GM20000 (cell line): Measurements from ENCODE around the gene MYL12B.

Source experiments
- DNase-seq: peaks from one replicate; pipeline ENCODE4 v3.0.0; 2012; ENCODE audit warnings: low spot score
- CTCF ChIP-seq: IDR thresholded peaks from 2 replicates; pipeline ENCODE4 v1.5.1; 2012; ENCODE audit warnings: mild to moderate bottlenecking, control low read depth; ENCODE audit errors: extremely low read depth, missing control alignments

Gene MYL12B

DNA sequence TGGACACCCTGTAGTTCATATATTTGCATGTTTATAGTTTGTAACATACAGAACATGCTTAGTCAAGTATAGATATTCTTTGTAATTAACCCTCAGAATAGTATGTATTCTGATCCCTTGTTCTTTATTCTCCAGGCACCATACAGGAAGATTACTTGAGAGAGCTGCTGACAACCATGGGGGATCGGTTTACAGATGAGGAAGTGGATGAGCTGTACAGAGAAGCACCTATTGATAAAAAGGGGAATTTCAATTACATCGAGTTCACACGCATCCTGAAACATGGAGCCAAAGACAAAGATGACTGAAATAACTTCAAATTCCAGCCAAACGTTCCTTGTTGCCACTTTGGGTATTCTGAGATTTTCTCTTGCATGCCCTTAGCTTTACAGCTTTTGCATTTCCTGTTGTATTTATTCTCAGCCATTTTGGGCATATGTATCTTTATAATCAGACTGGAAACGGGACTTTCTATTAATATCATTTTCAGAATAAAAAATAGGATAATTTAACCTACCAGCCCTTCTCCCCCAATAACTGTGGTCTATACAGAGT lies 6.2 kb upstream of the MYL12B start:
- DNase-seq: no peak
- TF ChIP-seq CTCF: no peak

GRCh38 chr18:3256693-3257626 lies 5.0 kb upstream of the MYL12B start:
- no peak for TF ChIP-seq CTCF
- DNase-seq: peak; percentile 44

GRCh38 chr18:3257627-3258120 lies 4.3 kb upstream of the MYL12B start:
- TF ChIP-seq CTCF: no peak
- no peak for DNase-seq

GRCh38 chr18:3260995-3261372 lies 949 bp upstream of the MYL12B start:
- no peak for TF ChIP-seq CTCF
- DNase-seq: no peak

DNA sequence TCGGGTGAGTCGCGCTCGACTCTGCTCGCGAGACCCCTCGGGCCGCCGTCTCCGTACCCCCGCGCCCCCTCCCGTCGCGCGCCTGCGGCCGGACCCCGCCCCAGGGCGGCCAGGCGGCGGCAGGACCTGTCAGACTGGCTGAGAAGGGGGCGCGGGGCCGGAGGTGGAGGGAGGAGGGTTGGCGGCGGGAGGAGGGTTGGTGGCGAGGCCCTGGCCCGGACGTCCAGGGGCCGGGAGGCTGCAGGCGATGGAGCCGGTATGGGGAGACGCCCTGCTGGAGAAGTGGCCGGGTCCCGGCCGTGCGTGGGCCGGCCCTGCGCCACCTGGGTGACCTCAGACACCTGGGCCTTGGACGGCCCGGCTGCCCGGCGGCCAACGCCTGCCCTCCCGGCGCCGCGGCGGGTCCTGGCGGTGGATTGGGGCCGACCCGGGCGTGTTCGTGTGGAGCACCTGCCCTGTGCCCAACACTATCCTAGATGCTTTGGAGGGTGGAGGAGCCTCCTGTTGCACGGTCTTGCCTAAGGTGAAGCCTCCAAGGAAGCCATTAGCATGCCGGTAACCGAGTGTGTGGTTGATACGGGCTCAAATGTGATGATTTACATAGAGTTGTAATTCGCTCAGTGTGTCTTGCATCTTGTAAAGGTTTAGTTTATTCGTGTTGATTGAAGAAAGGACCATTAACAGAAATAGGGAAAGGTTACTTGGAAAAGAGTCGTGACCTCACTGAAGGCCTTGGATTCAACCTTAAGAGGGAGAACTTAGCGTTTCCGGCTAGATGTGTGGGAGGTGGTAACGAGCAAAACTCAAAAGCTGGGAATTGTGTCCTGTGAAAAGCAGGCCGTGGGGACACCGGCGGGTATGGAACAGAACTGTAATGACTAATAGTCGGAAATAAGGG lies 550 bp downstream of the MYL12B start:
- DNase-seq: no peak
- TF ChIP-seq CTCF: no peak

DNA sequence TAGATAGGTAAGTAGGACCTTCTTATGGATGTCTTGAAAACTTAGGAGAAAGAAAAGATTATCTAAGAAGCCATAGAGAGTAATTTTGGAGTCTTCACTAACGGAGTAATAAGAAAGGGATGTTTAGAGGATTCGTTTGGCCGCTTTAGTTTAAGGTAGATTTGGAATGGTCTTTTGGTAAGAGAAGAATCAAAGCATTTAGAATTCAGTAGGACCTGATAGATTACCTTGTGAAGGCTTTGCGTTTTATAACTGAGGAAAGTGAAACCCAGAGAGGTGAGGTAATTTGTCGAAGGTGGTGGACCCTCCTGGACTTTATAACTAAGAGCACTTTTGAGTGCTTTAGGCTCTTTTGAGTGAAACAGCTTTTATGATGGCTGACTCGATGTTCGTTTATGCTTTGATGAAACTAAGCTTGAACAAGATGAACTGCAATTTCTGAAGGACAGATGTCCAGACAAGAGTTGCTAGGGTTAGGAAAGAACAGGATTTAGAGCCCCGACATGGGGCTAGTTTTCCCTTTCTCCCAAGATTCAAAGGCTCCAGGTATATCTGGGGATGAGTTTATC lies 1.3 kb downstream of the MYL12B start:
- no peak for DNase-seq
- no peak for TF ChIP-seq CTCF
